ENCODE measurements around the gene SYT8.

The SYT8 gene

GRCh38 chr11:1834062-1834610 is 654 bp upstream of the SYT8 start:
- DNase-seq, result no peak

- no peak for DNase-seq
Measured at GRCh38 chr11:1835671-1836010, 851 bp downstream of the SYT8 start.

GRCh38 chr11:1836011-1836945 is 1.5 kb downstream of the SYT8 start:
- no peak for DNase-seq

- peak; percentile 90 for DNase-seq
Measured at GRCh38 chr11:1837171-1838076, 2.6 kb downstream of the SYT8 start.

- DNase-seq, result no peak
Measured at GRCh38 chr11:1838077-1838425, 3.3 kb downstream of the SYT8 start.

GRCh38 chr11:1838426-1839144 is 3.8 kb downstream of the SYT8 start, which contains the start of gene TNNI2:
TSS of gene TNNI2 (plus strand) at chr11:1838981. CDS start at chr11:1839697, 716 bp downstream.
- no peak for DNase-seq

GRCh38 chr11:1839204-1839923 is 4.6 kb downstream of the SYT8 start:
- DNase-seq, result no peak

- no peak for DNase-seq
Measured at GRCh38 chr11:1839924-1840779, 5.4 kb downstream of the SYT8 start.

- no peak for DNase-seq
Measured at GRCh38 chr11:1840780-1841480, 6.1 kb downstream of the SYT8 start.

GRCh38 chr11:1841511-1842148 is 6.8 kb downstream of the SYT8 start:
- no peak for DNase-seq

- DNase-seq, result no peak
Measured at GRCh38 chr11:1842149-1843097, 7.6 kb downstream of the SYT8 start.

- no peak for DNase-seq
Measured at GRCh38 chr11:1843098-1843473, 8.3 kb downstream of the SYT8 start.

- DNase-seq, result no peak
Measured at GRCh38 chr11:1843796-1844195, 9.0 kb downstream of the SYT8 start.

- DNase-seq, result peak; percentile 84
Measured at GRCh38 chr11:1844221-1845094, 9.7 kb downstream of the SYT8 start.

GRCh38 chr11:1845095-1845429 is 10.3 kb downstream of the SYT8 start:
- no peak for DNase-seq

- no peak for DNase-seq
Measured at GRCh38 chr11:1845561-1846452, 11.0 kb downstream of the SYT8 start.

GRCh38 chr11:1846453-1846932 is 11.7 kb downstream of the SYT8 start:
- DNase-seq, result no peak

All from activated effector memory CD4-positive, alpha-beta T cell treated with anti-CD3 and anti-CD28 coated beads, Interleukin-2, amount 50 U/mL, for 16 hours (primary cell).